HCT116 (cell line): ENCODE measurements around the gene SLC35B2. TPM values are rescaled to one million over a fixed set of nuclear protein-coding genes. Genes with fewer than 3 reads are reported as not detected.

Experiments used
- ATAC-seq: fragments of 200-7000 bp; cut with Tn5 transposase; 2 replicates; pipeline ENCODE4 v1.9.1; 2020; ENCODE audit warnings: mild to moderate bottlenecking, moderate library complexity
- BruUV-seq: library from RNA; stranded (reverse); fragments of 400-500 nt; replicated peaks from 2 replicates; lab custom pipeline; 2021; lab: Mats Ljungman, UMichigan
- CTCF ChIA-PET: fragments of 300-600 bp; sonication (Branson Sonifier 250); formaldehyde crosslinking; loops from one replicate; lab custom pipeline; 2021; ENCODE audit warnings: antibody characterized with exemption; lab: Charles Lee
- POLR2A ChIA-PET: fragments of 300-600, 350-600 bp; sonication (Branson Sonifier 250); formaldehyde crosslinking; loops from one replicate; lab custom pipeline; 2021; ENCODE audit warnings: antibody characterized with exemption; lab: Charles Lee
- RAD21 ChIA-PET, 2 experiments: fragments of 300-600 bp; sonication (Branson Sonifier 250); formaldehyde crosslinking; loops; one replicate each; lab custom pipeline; 2023; ENCODE audit warnings: low total read pairs in 2 of 2; ENCODE audit not compliant: uncharacterized antibody in 2 of 2, unreplicated experiment in 2 of 2, low non-redundant PET in 1 of 2; lab: Charles Lee
- DNase-seq: peaks from one replicate; pipeline ENCODE4 v3.0.0-alpha.2; 2010; ENCODE audit warnings: low read depth, low spot score
- H2AFZ ChIP-seq: fragments of 200-600 bp; shearing (Covaris generic), sonication (generic); 2 replicates; pipeline ENCODE4 v1.6.1; 2017; ENCODE audit warnings: low read depth, mixed run types, mixed read lengths, antibody characterized with exemption, low read length; ENCODE audit not compliant: poor library complexity, severe bottlenecking
- H3K27ac ChIP-seq: 2 replicates; pipeline ENCODE4 v1.5.1; 2012; ENCODE audit warnings: low read depth, low read length
- H3K27me3 ChIP-seq: fragments of 200-600 bp; sonication (generic); 2 replicates; pipeline ENCODE4 v1.6.1; 2016; ENCODE audit warnings: mixed run types, low read length, mixed read lengths; ENCODE audit not compliant: insufficient read depth
- H3K36me3 ChIP-seq, 2 experiments: fragments of 200-500 bp in 1 of 2; fragments of 200-600 bp in 1 of 2; sonication (Bioruptor generic) in 1 of 2; sonication (generic) in 1 of 2; 2 replicates each; pipeline versions ENCODE4 v1.5.1 to v1.6.1; 2014 to 2016; ENCODE audit warnings: low read length in 2 of 2, inconsistent platforms in 1 of 2, mixed read lengths in 1 of 2, mixed run types in 1 of 2; ENCODE audit not compliant: insufficient read depth in 2 of 2, control insufficient read depth in 1 of 2
- H3K4me1 ChIP-seq, 2 experiments: fragments of 200-600 bp in 1 of 2; sonication (generic) in 1 of 2; 2 replicates each; pipeline versions ENCODE4 v1.5.1 to v1.6.1; 2012 to 2017; ENCODE audit warnings: low read length in 2 of 2, inconsistent platforms in 1 of 2, mild to moderate bottlenecking in 1 of 2, mixed read lengths in 1 of 2, mixed run types in 1 of 2, moderate library complexity in 1 of 2; ENCODE audit not compliant: insufficient read depth in 2 of 2, control insufficient read depth in 1 of 2
- H3K4me2 ChIP-seq: fragments of 200-600 bp; sonication (generic); 2 replicates; pipeline ENCODE4 v1.6.1; 2017; ENCODE audit warnings: mixed run types, low read length, mixed read lengths
- H3K4me3 ChIP-seq, 2 experiments: fragments of 200-600 bp in 1 of 2; sonication (generic) in 1 of 2; replicated peaks in 1 of 2; 2 replicates each; pipeline ENCODE4 v1.5.1; 2011 to 2016; ENCODE audit warnings: low read length in 2 of 2, control low read depth in 1 of 2, low read depth in 1 of 2, mild to moderate bottlenecking in 1 of 2, mixed read lengths in 1 of 2, mixed run types in 1 of 2
- H3K79me2 ChIP-seq: fragments of 200-600 bp; sonication (generic); 2 replicates; pipeline ENCODE4 v1.6.1; 2017; ENCODE audit warnings: mild to moderate bottlenecking, mixed run types, low read length, moderate library complexity, mixed read lengths; ENCODE audit not compliant: insufficient read depth
- H3K9ac ChIP-seq: fragments of 200-600 bp; sonication (generic); 2 replicates; pipeline ENCODE4 v1.6.1; 2016; ENCODE audit warnings: low read length, mixed read lengths
- H3K9me2 ChIP-seq: fragments of 200-600 bp; sonication (generic), shearing (Covaris generic); 2 replicates; pipeline ENCODE4 v1.6.1; 2017; ENCODE audit warnings: mixed run types, mild to moderate bottlenecking, moderate library complexity; ENCODE audit not compliant: insufficient read depth
- H3K9me3 ChIP-seq, 2 experiments: fragments of 200-500 bp in 1 of 2; fragments of 200-600 bp in 1 of 2; sonication (Bioruptor generic) in 1 of 2; sonication (generic) in 1 of 2; 2 replicates each; pipeline ENCODE4 v1.6.1; 2014 to 2017; ENCODE audit warnings: low read length in 2 of 2, mixed read lengths in 2 of 2, inconsistent platforms in 1 of 2, low read depth in 1 of 2, mild to moderate bottlenecking in 1 of 2, mixed run types in 1 of 2, moderate library complexity in 1 of 2; ENCODE audit not compliant: control insufficient read depth in 1 of 2, insufficient read depth in 1 of 2
- H4K20me1 ChIP-seq: fragments of 200-600 bp; sonication (generic), shearing (Covaris generic); 2 replicates; pipeline ENCODE4 v1.6.1; 2017; ENCODE audit warnings: mixed run types, mild to moderate bottlenecking, moderate library complexity; ENCODE audit not compliant: insufficient read depth
- CEBPB ChIP-seq: IDR thresholded peaks from 2 replicates; pipeline ENCODE4 v1.6.1; 2012; ENCODE audit warnings: low read depth
- EGR1 ChIP-seq: IDR thresholded peaks from 2 replicates; pipeline ENCODE4 v1.6.1; 2012; ENCODE audit warnings: low read depth
- ELF1 ChIP-seq: IDR thresholded peaks from 2 replicates; pipeline ENCODE4 v1.6.1; 2012; ENCODE audit warnings: low read depth, borderline replicate concordance
- EZH2 ChIP-seq: fragments of 200-600 bp; sonication (generic); IDR thresholded peaks from 2 replicates; pipeline ENCODE4 v1.6.1; 2017; ENCODE audit warnings: antibody characterized with exemption, mixed run types
- EZH2phosphoT487 ChIP-seq: fragments of 200-600 bp; IDR thresholded peaks from 2 replicates; pipeline ENCODE4 v1.6.1; 2018; ENCODE audit warnings: antibody characterized with exemption, borderline replicate concordance
- JUND ChIP-seq: IDR thresholded peaks from 2 replicates; pipeline ENCODE4 v1.6.1; 2012
- MAX ChIP-seq: IDR thresholded peaks from 2 replicates; pipeline ENCODE4 v1.6.1; 2012
- POLR2A ChIP-seq: IDR thresholded peaks from 2 replicates; pipeline ENCODE4 v1.7.0; 2011; ENCODE audit warnings: borderline replicate concordance; ENCODE audit not compliant: insufficient read depth, insufficient read length; ENCODE audit errors: extremely low read depth
- POLR2AphosphoS5 ChIP-seq: IDR thresholded peaks from 2 replicates; pipeline ENCODE4 v1.6.1; 2011; ENCODE audit warnings: mild to moderate bottlenecking, low read depth, low read length, moderate library complexity
- RAD21 ChIP-seq: IDR thresholded peaks from 2 replicates; pipeline ENCODE4 v1.6.1; 2012; ENCODE audit warnings: low read depth, mild to moderate bottlenecking
- SIN3A ChIP-seq: IDR thresholded peaks from 2 replicates; pipeline ENCODE4 v1.6.1; 2012; ENCODE audit warnings: low read depth
- SP1 ChIP-seq: IDR thresholded peaks from 2 replicates; pipeline ENCODE4 v1.6.1; 2012; ENCODE audit warnings: low read depth
- TCF7L2 ChIP-seq: IDR thresholded peaks from 2 replicates; pipeline ENCODE4 v1.7.0; 2011; ENCODE audit warnings: borderline replicate concordance, inconsistent platforms; ENCODE audit not compliant: insufficient read depth, insufficient read length; ENCODE audit errors: extremely low read depth
- YY1 ChIP-seq: IDR thresholded peaks from 2 replicates; pipeline ENCODE4 v1.6.1; 2011; ENCODE audit warnings: low read length, low read depth, moderate library complexity, mild to moderate bottlenecking; ENCODE audit not compliant: insufficient replicate concordance; ENCODE audit errors: extremely low read depth
- ZNF274 ChIP-seq: fragments of 200-500 bp; sonication (Bioruptor generic); IDR thresholded peaks from 2 replicates; pipeline ENCODE4 v1.6.1; 2014; ENCODE audit warnings: mild to moderate bottlenecking, low read depth, low read length, inconsistent platforms
- intact Hi-C: fragments of 100-400 bp; cut with micrococcal nuclease; formaldehyde crosslinking; loops from 2 replicates; pipeline ENCODE4 v1.10.0; 2022
- total RNA-seq: library from RNA; stranded (reverse); gene quantifications from one replicate; pipeline ENCODE4 v1.2.1, GENCODE V29; 2021; ENCODE audit not compliant: unreplicated experiment
- TF ChIP-seq, protein P1 (sequence below): IDR thresholded peaks from 2 replicates; pipeline ENCODE4 v1.6.1; 2011; ENCODE audit warnings: mild to moderate bottlenecking, low read length, moderate library complexity; ENCODE audit not compliant: insufficient replicate concordance; ENCODE audit errors: extremely low read depth
- TF ChIP-seq, protein P2 (sequence below): IDR thresholded peaks from 2 replicates; pipeline ENCODE4 v1.6.1; 2012
- TF ChIP-seq, protein P3 (sequence below): IDR thresholded peaks from 2 replicates; pipeline ENCODE4 v1.6.1; 2012; ENCODE audit warnings: low read depth

SLC35B2 gene
- total RNA-seq, 1 experiment from 2014 or later: 50.5 TPM

GRCh38 chr6:44271406-44271723 lies 14.0 kb upstream of the SLC35B2 start:
- ChIA-PET RAD21 (no interaction called here), CTCF (no interaction called here), POLR2A (no interaction called here)
- BruUV-seq: no TSS peak
- Histone ChIP-seq H2AFZ (no peak overlapping the region), H3K4me1 (peaks cover 0 to 3% of the 10 kb centered on the region in 2 experiments; a peak in 1 of 4 replicates), H3K9me2 (no peaks in the 10 kb centered on the region), H3K4me3 (no peak overlapping the region), H3K4me2 (no peak overlapping the region), H4K20me1 (no peaks in the 10 kb centered on the region), H3K9me3 (no peaks in the 10 kb centered on the region), H3K9ac (no peak overlapping the region), H3K27ac (no peak overlapping the region), H3K27me3 (no peaks in the 10 kb centered on the region), H3K79me2 (no peaks in the 10 kb centered on the region), H3K36me3 (no peaks in the 10 kb centered on the region)
- TF ChIP-seq ZNF274: no peak
- no peak for TF ChIP-seq POLR2A
- TF ChIP-seq, protein P1, sequence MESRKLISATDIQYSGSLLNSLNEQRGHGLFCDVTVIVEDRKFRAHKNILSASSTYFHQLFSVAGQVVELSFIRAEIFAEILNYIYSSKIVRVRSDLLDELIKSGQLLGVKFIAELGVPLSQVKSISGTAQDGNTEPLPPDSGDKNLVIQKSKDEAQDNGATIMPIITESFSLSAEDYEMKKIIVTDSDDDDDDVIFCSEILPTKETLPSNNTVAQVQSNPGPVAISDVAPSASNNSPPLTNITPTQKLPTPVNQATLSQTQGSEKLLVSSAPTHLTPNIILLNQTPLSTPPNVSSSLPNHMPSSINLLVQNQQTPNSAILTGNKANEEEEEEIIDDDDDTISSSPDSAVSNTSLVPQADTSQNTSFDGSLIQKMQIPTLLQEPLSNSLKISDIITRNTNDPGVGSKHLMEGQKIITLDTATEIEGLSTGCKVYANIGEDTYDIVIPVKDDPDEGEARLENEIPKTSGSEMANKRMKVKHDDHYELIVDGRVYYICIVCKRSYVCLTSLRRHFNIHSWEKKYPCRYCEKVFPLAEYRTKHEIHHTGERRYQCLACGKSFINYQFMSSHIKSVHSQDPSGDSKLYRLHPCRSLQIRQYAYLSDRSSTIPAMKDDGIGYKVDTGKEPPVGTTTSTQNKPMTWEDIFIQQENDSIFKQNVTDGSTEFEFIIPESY: no peak
- TF ChIP-seq EGR1: no peak
- TF ChIP-seq ELF1: no peak
- no peak for TF ChIP-seq SP1
- TF ChIP-seq RAD21: no peak
- no peak for TF ChIP-seq MAX
- TF ChIP-seq CEBPB: no peak
- no peak for TF ChIP-seq JUND
- no peak for TF ChIP-seq POLR2AphosphoS5
- no peak for TF ChIP-seq YY1
- TF ChIP-seq, protein P2, sequence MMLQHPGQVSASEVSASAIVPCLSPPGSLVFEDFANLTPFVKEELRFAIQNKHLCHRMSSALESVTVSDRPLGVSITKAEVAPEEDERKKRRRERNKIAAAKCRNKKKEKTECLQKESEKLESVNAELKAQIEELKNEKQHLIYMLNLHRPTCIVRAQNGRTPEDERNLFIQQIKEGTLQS: no peak
- no peak for TF ChIP-seq EZH2
- no peak for TF ChIP-seq SIN3A
- TF ChIP-seq, protein P3, sequence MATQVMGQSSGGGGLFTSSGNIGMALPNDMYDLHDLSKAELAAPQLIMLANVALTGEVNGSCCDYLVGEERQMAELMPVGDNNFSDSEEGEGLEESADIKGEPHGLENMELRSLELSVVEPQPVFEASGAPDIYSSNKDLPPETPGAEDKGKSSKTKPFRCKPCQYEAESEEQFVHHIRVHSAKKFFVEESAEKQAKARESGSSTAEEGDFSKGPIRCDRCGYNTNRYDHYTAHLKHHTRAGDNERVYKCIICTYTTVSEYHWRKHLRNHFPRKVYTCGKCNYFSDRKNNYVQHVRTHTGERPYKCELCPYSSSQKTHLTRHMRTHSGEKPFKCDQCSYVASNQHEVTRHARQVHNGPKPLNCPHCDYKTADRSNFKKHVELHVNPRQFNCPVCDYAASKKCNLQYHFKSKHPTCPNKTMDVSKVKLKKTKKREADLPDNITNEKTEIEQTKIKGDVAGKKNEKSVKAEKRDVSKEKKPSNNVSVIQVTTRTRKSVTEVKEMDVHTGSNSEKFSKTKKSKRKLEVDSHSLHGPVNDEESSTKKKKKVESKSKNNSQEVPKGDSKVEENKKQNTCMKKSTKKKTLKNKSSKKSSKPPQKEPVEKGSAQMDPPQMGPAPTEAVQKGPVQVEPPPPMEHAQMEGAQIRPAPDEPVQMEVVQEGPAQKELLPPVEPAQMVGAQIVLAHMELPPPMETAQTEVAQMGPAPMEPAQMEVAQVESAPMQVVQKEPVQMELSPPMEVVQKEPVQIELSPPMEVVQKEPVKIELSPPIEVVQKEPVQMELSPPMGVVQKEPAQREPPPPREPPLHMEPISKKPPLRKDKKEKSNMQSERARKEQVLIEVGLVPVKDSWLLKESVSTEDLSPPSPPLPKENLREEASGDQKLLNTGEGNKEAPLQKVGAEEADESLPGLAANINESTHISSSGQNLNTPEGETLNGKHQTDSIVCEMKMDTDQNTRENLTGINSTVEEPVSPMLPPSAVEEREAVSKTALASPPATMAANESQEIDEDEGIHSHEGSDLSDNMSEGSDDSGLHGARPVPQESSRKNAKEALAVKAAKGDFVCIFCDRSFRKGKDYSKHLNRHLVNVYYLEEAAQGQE: no peak
- no peak for TF ChIP-seq TCF7L2
- no peak for TF ChIP-seq EZH2phosphoT487
- intact Hi-C loops: no loop called here
- ATAC-seq (no peak), DNase-seq (no peak)
